Kidney epithelial cell (primary cell): ENCODE measurements around the gene TMED1. TPM values are rescaled to one million over a fixed set of nuclear protein-coding genes. Genes with fewer than 3 reads are reported as not detected.

Experiments used
- DNase-seq: peaks from one replicate; pipeline ENCODE4 v3.0.0-alpha.2; 2010; ENCODE audit warnings: low read depth
- H3K27me3 ChIP-seq: 2 replicates; pipeline ENCODE4 v1.6.0; 2011; ENCODE audit warnings: low read length; ENCODE audit not compliant: control insufficient read depth, insufficient read depth
- H3K36me3 ChIP-seq: 2 replicates; pipeline ENCODE4 v1.5.1; 2011; ENCODE audit warnings: low read length; ENCODE audit not compliant: control insufficient read depth, insufficient read depth
- H3K4me3 ChIP-seq: 2 replicates; pipeline ENCODE4 v1.5.1; 2011; ENCODE audit warnings: low read depth, mild to moderate bottlenecking, control low read depth, low read length
- CTCF ChIP-seq: IDR thresholded peaks from 2 replicates; pipeline ENCODE4 v1.5.1; 2011; ENCODE audit warnings: mild to moderate bottlenecking, moderate library complexity, low read length, control low read depth, inconsistent platforms; ENCODE audit not compliant: insufficient read depth, poor library complexity, severe bottlenecking
- total RNA-seq: library from RNA; depleted of rRNA; stranded (reverse); fragments of >200 nt; gene quantifications from 2 replicates; pipeline ENCODE4 v1.2.3, GENCODE V29; 2015

Gene TMED1
- total RNA-seq, 1 donor from 2014 or later, result 35.0 TPM

- DNase-seq, result no peak
- H3K27me3 ChIP-seq, result no peaks in the 10 kb centered on the region
- TF ChIP-seq CTCF, result no peak
- H3K36me3 ChIP-seq, result no peaks in the 10 kb centered on the region
- H3K4me3 ChIP-seq, result no peak overlapping the region
Observed at GRCh38 chr19:10854350-10855089, 18.5 kb upstream of the TMED1 start.

GRCh38 chr19:10852941-10853340, 16.9 kb upstream of the TMED1 start:
- no peaks in the 10 kb centered on the region for H3K27me3 ChIP-seq
- no peak for TF ChIP-seq CTCF
- no peak for DNase-seq
- H3K4me3 ChIP-seq, result no peak overlapping the region
- no peaks in the 10 kb centered on the region for H3K36me3 ChIP-seq

GRCh38 chr19:10852098-10852800, 16.2 kb upstream of the TMED1 start:
- H3K36me3 ChIP-seq, result no peaks in the 10 kb centered on the region
- DNase-seq, result no peak
- no peak for TF ChIP-seq CTCF
- no peaks in the 10 kb centered on the region for H3K27me3 ChIP-seq
- no peak overlapping the region for H3K4me3 ChIP-seq

GRCh38 chr19:10850631-10851030, 14.6 kb upstream of the TMED1 start:
- no peak for TF ChIP-seq CTCF

GRCh38 chr19:10848230-10848856, 12.3 kb upstream of the TMED1 start, which contains the start of gene C19orf38:
Gene C19orf38 (plus strand): TSS chr19:10848415. CDS start chr19:10848509, 94 bp downstream.
- TF ChIP-seq CTCF, result no peak
- DNase-seq, result no peak
- H3K27me3 ChIP-seq, result no peaks in the 10 kb centered on the region
- no peaks in the 10 kb centered on the region for H3K36me3 ChIP-seq
- no peak within 1 kb of the TSS for H3K4me3 ChIP-seq

More at GRCh38 chr19:10850631-10851030, 14.6 kb upstream of the TMED1 start:
- H3K4me3 ChIP-seq, result no peak overlapping the region
- DNase-seq, result no peak
- no peaks in the 10 kb centered on the region for H3K27me3 ChIP-seq
- no peaks in the 10 kb centered on the region for H3K36me3 ChIP-seq
